A549 (cell line): Measurements from ENCODE around the gene TEKTIP1.

ENCODE experiments used
- CHD4 ChIP-seq: fragments of 200-600 bp; sonication (generic); IDR thresholded peaks from 2 replicates; pipeline ENCODE4 v1.6.1; 2016; ENCODE audit warnings: antibody characterized with exemption, mild to moderate bottlenecking, borderline replicate concordance
- EP300 ChIP-seq, 2 experiments: fragments of >200 bp; sonication (Bioruptor Twin); formaldehyde crosslinking; IDR thresholded peaks; 2 replicates in 1 of 2; 3 replicates in 1 of 2; pipeline ENCODE4 v1.6.1; 2016 to 2017
- ESRRA ChIP-seq: fragments of 150-350 bp; IDR thresholded peaks from 2 replicates; pipeline ENCODE4 v1.6.1; 2014; ENCODE audit warnings: mild to moderate bottlenecking, low read length, borderline replicate concordance
- FOXS1 ChIP-seq: fragments of 250-450 bp; sonication (Bioruptor Pico); IDR thresholded peaks from 2 replicates; pipeline ENCODE4 v1.5.0; 2020; ENCODE audit warnings: mild to moderate bottlenecking, moderate library complexity
- HMGXB4 ChIP-seq: fragments of 250-450 bp; sonication (Bioruptor Pico); IDR thresholded peaks from 2 replicates; pipeline ENCODE4 v1.5.0; 2021; ENCODE audit warnings: mild to moderate bottlenecking, moderate library complexity, borderline replicate concordance
- HOXA7 ChIP-seq: fragments of 250-450 bp; sonication (Bioruptor Pico); IDR thresholded peaks from 2 replicates; pipeline ENCODE4 v1.5.0; 2020; ENCODE audit warnings: mild to moderate bottlenecking, moderate library complexity
- MAX ChIP-seq: IDR thresholded peaks from 2 replicates; pipeline ENCODE4 v1.6.1; 2012
- NFE2L2 ChIP-seq: fragments of 150-350 bp; conservative IDR thresholded peaks from 2 replicates; pipeline ENCODE4 v1.6.1; 2014; ENCODE audit warnings: low read length
- POLR2A ChIP-seq: IDR thresholded peaks from 2 replicates; pipeline ENCODE4 v1.6.1; 2012; ENCODE audit warnings: mild to moderate bottlenecking, low read length
- TF ChIP-seq, protein P1 (sequence below): fragments of >200 bp; sonication (Bioruptor Twin); formaldehyde crosslinking; IDR thresholded peaks from 3 replicates; pipeline ENCODE4 v1.5.1; 2016
- TF ChIP-seq, protein P2 (sequence below): fragments of 450-650 bp; IDR thresholded peaks from 2 replicates; pipeline ENCODE4 v1.6.1; 2014; ENCODE audit warnings: antibody characterized with exemption

DNA sequence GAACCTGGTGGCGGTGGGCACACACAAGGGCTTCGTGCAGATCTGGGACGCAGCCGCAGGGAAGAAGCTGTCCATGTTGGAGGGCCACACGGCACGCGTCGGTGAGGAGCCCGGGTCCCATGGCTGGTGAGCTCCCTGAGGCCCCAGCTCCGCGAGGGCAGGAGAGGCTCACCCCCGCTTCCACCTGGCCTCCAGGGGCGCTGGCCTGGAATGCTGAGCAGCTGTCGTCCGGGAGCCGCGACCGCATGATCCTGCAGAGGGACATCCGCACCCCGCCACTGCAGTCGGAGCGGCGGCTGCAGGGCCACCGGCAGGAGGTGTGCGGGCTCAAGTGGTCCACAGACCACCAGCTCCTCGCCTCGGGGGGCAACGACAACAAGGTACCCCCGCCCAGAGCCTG is 7.3 kb upstream of the TEKTIP1 start:
- TF ChIP-seq POLR2A (no peak), NFE2L2 (no peak), ESRRA (no peak), EP300 (IDR thresholded peaks at IDR 0.05) (no peak), HMGXB4 (CRISPR knock-in tag) (no peak), CHD4 (no peak), MAX (no peak), FOXS1 (no peak), HOXA7 (CRISPR knock-in tag) (no peak)
- TF ChIP-seq, protein P1, sequence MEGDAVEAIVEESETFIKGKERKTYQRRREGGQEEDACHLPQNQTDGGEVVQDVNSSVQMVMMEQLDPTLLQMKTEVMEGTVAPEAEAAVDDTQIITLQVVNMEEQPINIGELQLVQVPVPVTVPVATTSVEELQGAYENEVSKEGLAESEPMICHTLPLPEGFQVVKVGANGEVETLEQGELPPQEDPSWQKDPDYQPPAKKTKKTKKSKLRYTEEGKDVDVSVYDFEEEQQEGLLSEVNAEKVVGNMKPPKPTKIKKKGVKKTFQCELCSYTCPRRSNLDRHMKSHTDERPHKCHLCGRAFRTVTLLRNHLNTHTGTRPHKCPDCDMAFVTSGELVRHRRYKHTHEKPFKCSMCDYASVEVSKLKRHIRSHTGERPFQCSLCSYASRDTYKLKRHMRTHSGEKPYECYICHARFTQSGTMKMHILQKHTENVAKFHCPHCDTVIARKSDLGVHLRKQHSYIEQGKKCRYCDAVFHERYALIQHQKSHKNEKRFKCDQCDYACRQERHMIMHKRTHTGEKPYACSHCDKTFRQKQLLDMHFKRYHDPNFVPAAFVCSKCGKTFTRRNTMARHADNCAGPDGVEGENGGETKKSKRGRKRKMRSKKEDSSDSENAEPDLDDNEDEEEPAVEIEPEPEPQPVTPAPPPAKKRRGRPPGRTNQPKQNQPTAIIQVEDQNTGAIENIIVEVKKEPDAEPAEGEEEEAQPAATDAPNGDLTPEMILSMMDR = no peak
- TF ChIP-seq, protein P2, sequence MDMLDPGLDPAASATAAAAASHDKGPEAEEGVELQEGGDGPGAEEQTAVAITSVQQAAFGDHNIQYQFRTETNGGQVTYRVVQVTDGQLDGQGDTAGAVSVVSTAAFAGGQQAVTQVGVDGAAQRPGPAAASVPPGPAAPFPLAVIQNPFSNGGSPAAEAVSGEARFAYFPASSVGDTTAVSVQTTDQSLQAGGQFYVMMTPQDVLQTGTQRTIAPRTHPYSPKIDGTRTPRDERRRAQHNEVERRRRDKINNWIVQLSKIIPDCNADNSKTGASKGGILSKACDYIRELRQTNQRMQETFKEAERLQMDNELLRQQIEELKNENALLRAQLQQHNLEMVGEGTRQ = no peak
